HG03460 (cell line): ENCODE measurements around the gene SH3GL3.

Experiments used
- ATAC-seq: cut with Tn5 transposase; IDR thresholded peaks from one replicate; pipeline ENCODE4 v1.9.1; 2021; ENCODE audit not compliant: unreplicated experiment

SH3GL3 gene

DNA sequence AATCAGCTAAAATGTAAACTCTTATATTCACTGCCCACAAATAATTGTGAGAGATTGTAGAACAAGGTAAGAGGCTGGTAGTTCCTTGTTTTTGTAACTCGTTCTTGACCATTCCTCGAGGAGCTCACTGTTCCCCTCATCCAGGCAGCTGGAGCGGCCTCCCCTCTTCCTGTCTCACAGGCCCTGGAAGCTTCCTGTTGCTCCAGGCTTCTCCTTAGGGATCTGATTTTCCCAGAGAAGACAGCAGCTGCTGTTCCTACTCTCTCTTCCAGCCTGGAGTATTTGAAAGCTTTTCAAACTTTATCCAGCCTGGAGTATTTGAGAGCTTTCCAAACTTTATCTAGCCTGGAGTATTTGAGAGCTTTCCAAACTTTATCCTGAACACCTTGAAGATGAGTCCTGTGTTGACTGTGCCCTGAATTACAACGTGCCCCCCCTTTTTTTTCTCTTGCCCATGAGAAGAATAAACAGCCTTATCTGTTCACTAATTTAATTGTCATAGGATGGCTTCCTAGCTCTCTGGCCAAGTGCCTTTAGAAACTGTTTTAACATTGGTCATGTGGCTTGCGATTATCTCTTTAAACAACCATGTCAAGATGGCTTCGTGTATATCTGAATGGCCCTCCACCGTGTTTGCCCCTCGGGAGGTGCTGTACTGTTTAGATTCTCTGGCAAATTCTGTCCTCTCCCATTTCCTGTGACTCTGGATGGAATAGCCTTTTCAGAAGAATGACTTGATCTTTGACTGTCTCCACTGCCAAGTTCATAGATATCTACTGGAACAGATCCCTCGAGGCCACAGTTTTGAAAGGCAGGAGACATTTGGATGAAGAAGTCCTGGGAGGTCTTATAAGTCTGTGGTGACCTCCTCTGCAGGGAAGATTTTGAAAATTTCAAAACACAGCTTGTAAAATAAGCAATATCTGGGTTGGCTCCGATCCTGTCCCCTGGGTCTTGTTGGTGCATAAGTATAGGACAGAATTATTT, 211.6 kb downstream of the SH3GL3 start:
- ATAC-seq = no peak

GRCh38 chr15:83659417-83659812, 212.3 kb downstream of the SH3GL3 start:
- ATAC-seq = no peak

DNA sequence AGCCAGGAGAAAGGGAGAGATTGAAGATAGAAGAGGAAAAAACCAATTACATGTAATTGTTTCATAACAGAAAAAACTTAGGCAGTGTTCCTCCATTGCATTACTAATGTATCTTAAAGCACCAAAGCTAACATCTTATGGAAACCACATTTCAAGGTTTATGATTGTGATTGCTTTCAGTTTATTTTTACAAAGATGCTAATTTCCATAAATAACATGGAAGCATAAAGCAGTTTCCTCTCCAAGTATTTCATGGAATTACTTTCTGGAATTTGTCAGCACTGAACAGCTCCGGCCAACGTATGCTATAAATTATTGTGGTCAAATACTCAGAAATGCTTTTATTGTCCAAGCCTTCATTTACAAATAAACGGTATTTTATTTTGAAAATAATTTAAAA, 218.3 kb downstream of the SH3GL3 start:
- no peak for ATAC-seq
